K562 (cell line): ENCODE measurements around the gene ARHGAP26. TPM values are rescaled to one million over a fixed set of nuclear protein-coding genes. Genes with fewer than 3 reads are reported as not detected.

Experiments used
- ATAC-seq: fragments of 200-7000 bp; cut with Tn5 transposase; 3 replicates; pipeline ENCODE4 v1.9.1; 2020; ENCODE audit warnings: moderate library complexity
- BruUV-seq: library from RNA; stranded (reverse); fragments of 400-500 nt; replicated peaks from 2 replicates; lab custom pipeline; 2021; lab: Mats Ljungman, UMichigan
- CTCF ChIA-PET: fragments of 300-600 bp; formaldehyde crosslinking; extraction: SDS; loops from one replicate; lab custom pipeline; 2021; ENCODE audit warnings: low intra/inter-chr PET ratio; lab: Yijun Ruan, JAX
- POLR2A ChIA-PET: fragments of 300-600, 350-650 bp; sonication (Branson Sonifier 250); formaldehyde crosslinking; extraction: SDS; loops from one replicate; lab custom pipeline; 2021; ENCODE audit warnings: antibody characterized with exemption, inconsistent platforms; lab: Yijun Ruan, JAX
- DNase-seq, 4 experiments: peaks; one replicate each; pipeline versions ENCODE4 v3.0.0 to v3.0.0-alpha.2; 2011 to 2018; ENCODE audit warnings: low spot score in 3 of 4, mixed read lengths in 3 of 4; ENCODE audit errors: extremely low read depth in 1 of 4
- FAIRE-seq: peaks from 2 replicates; lab custom pipeline; 2011; peaks lifted over from hg19 to GRCh38; lab: Jason Lieb, UNC
- H2AFZ ChIP-seq: 2 replicates; pipeline ENCODE4 v1.6.0; 2011; ENCODE audit warnings: low read depth, low read length, control low read depth, inconsistent platforms
- H3K27ac ChIP-seq: fragments of 200-600 bp; 3 replicates; pipeline ENCODE4 v1.8.0; 2011; ENCODE audit warnings: low read depth, mild to moderate bottlenecking, control low read depth, inconsistent platforms, low read length, moderate library complexity, mixed read lengths; ENCODE audit errors: extremely low read depth
- H3K27me3 ChIP-seq, 2 experiments: fragments of 300-600 bp in 1 of 2; 2 replicates in 1 of 2; 3 replicates in 1 of 2; pipeline versions ENCODE4 v1.6.0 to v1.8.0; 2011; ENCODE audit warnings: inconsistent platforms in 2 of 2, low read length in 2 of 2, mild to moderate bottlenecking in 1 of 2, mixed read lengths in 1 of 2, moderate library complexity in 1 of 2; ENCODE audit not compliant: control insufficient read depth in 2 of 2, insufficient read depth in 2 of 2
- H3K36me3 ChIP-seq: fragments of 300-600 bp; 3 replicates; pipeline ENCODE4 v1.8.0; 2011; ENCODE audit warnings: mild to moderate bottlenecking, low read length, inconsistent platforms; ENCODE audit not compliant: control insufficient read depth, insufficient read depth
- H3K4me1 ChIP-seq, 2 experiments: fragments of 200-600 bp in 1 of 2; replicated peaks in 1 of 2; 2 replicates in 1 of 2; 3 replicates in 1 of 2; pipeline versions ENCODE4 v1.5.1 to v1.8.0; 2011; ENCODE audit warnings: inconsistent platforms in 2 of 2, low read length in 2 of 2, mild to moderate bottlenecking in 1 of 2, mixed read lengths in 1 of 2, moderate library complexity in 1 of 2; ENCODE audit not compliant: control insufficient read depth in 2 of 2, insufficient read depth in 2 of 2
- H3K4me2 ChIP-seq: 2 replicates; pipeline ENCODE4 v1.6.1; 2011; ENCODE audit warnings: low read length, control low read depth, inconsistent platforms, mixed read lengths; ENCODE audit not compliant: insufficient read depth
- H3K4me3 ChIP-seq: fragments of 200-600 bp; sonication (generic), shearing (Covaris generic); 2 replicates; pipeline ENCODE4 v1.5.1; 2016; ENCODE audit warnings: control low read depth, inconsistent platforms
- H3K79me2 ChIP-seq: fragments of 200-600 bp; 3 replicates; pipeline ENCODE4 v1.8.0; 2011; ENCODE audit warnings: low read length, inconsistent platforms; ENCODE audit not compliant: control insufficient read depth, insufficient read depth
- H3K9ac ChIP-seq, 2 experiments: 2 replicates each; pipeline versions ENCODE4 v1.6.0 to v1.6.1; 2011; ENCODE audit warnings: low read depth in 2 of 2, low read length in 2 of 2, control low read depth in 1 of 2, inconsistent platforms in 1 of 2, mild to moderate bottlenecking in 1 of 2, mixed read lengths in 1 of 2; ENCODE audit not compliant: insufficient read depth in 1 of 2
- H3K9me1 ChIP-seq: one replicate; pipeline ENCODE4 v1.6.0; 2011; ENCODE audit warnings: inconsistent platforms, mild to moderate bottlenecking, low read length, moderate library complexity; ENCODE audit not compliant: control insufficient read depth, insufficient read depth
- H3K9me3 ChIP-seq: replicated peaks from 2 replicates; pipeline ENCODE4 v1.5.1; 2011; ENCODE audit warnings: low read depth, low read length, inconsistent platforms; ENCODE audit not compliant: control insufficient read depth, insufficient read depth
- H4K20me1 ChIP-seq: replicated peaks from 2 replicates; pipeline ENCODE4 v1.6.1; 2011; ENCODE audit warnings: low read length, inconsistent platforms, mixed read lengths; ENCODE audit not compliant: control insufficient read depth, insufficient read depth
- GATA2 ChIP-seq: sonication (generic); formaldehyde crosslinking; IDR thresholded peaks from 2 replicates; pipeline ENCODE4 v1.4.0; 2020; ENCODE audit warnings: mild to moderate bottlenecking, missing genetic modification reagents
- HNRNPUL1 ChIP-seq: fragments of 200-400 bp; formaldehyde crosslinking; IDR thresholded peaks from 2 replicates; pipeline ENCODE4 v1.6.1; 2017; ENCODE audit warnings: low read length
- HSF4 ChIP-seq: fragments of 250-450 bp; sonication (Bioruptor Pico); IDR thresholded peaks from 2 replicates; pipeline ENCODE4 v2.1.2; 2022; ENCODE audit warnings: mild to moderate bottlenecking, moderate library complexity, borderline replicate concordance
- MAFG ChIP-seq: fragments of 450-650 bp; conservative IDR thresholded peaks from 2 replicates; pipeline ENCODE4 v1.6.1; 2016; ENCODE audit warnings: missing genetic modification characterization, missing compliant biosample characterization
- NFRKB ChIP-seq: fragments of 450-650 bp; IDR thresholded peaks from 2 replicates; pipeline ENCODE4 v1.6.1; 2016; ENCODE audit warnings: low read depth
- NUFIP1 ChIP-seq: fragments of 450-650 bp; IDR thresholded peaks from 2 replicates; pipeline ENCODE4 v1.6.1; 2018; ENCODE audit not compliant: partially characterized antibody
- PCBP2 ChIP-seq: fragments of 200-400 bp; formaldehyde crosslinking; IDR thresholded peaks from 2 replicates; pipeline ENCODE4 v1.6.1; 2018; ENCODE audit warnings: low read length, low read depth, mild to moderate bottlenecking, moderate library complexity; ENCODE audit not compliant: poor library complexity, severe bottlenecking
- PURB ChIP-seq: sonication (generic); formaldehyde crosslinking; IDR thresholded peaks from 2 replicates; pipeline ENCODE4 v1.9.0; 2021; ENCODE audit warnings: low read depth, mild to moderate bottlenecking, missing genetic modification reagents
- STAG1 ChIP-seq: sonication (generic); formaldehyde crosslinking; IDR thresholded peaks from 2 replicates; pipeline ENCODE4 v1.5.0; 2020; ENCODE audit warnings: missing genetic modification reagents, borderline replicate concordance
- TAF7 ChIP-seq: fragments of 450-650 bp; IDR thresholded peaks from 2 replicates; pipeline ENCODE4 v1.6.1; 2016; ENCODE audit warnings: missing genetic modification characterization, missing compliant biosample characterization
- TOE1 ChIP-seq, 2 experiments: fragments of 450-650 bp in 1 of 2; sonication (generic) in 1 of 2; formaldehyde crosslinking in 1 of 2; IDR thresholded peaks; 2 replicates each; pipeline versions ENCODE4 v1.7.1 to v1.8.0; 2016 to 2022; ENCODE audit warnings: borderline replicate concordance in 2 of 2, mild to moderate bottlenecking in 2 of 2, antibody characterized with exemption in 1 of 2, inconsistent platforms in 1 of 2, low read depth in 1 of 2, missing genetic modification reagents in 1 of 2, moderate library complexity in 1 of 2
- ZBED1 ChIP-seq: IDR thresholded peaks from 2 replicates; pipeline ENCODE4 v1.6.1; 2014
- ZNF766 ChIP-seq: fragments of 200-800 bp; sonication (Bioruptor generic); conservative IDR thresholded peaks from 2 replicates; pipeline ENCODE4 v1.6.1; 2016; ENCODE audit warnings: missing genetic modification characterization, missing compliant biosample characterization
- WGBS: fragments of 100-300 bp; shearing (Covaris generic); methylation state at CpG from one replicate; pipeline ENCODE4 v1.1.6; 2016; ENCODE audit warnings: low coverage, mixed read lengths; ENCODE audit not compliant: insufficient coverage; ENCODE audit errors: missing lambda C conversion rate; 5-methylcytosine and 5-hydroxymethylcytosine counted together
- in situ Hi-C: fragments of 300-500 bp; cut with MboI; formaldehyde crosslinking; loops from 4 replicates; pipeline ENCODE4 v1.15.0; 2018; ENCODE audit warnings: inconsistent platforms, mixed read lengths
- intact Hi-C: fragments of 100-400 bp; cut with micrococcal nuclease; formaldehyde crosslinking; loops from 2 replicates; pipeline ENCODE4 v1.14.2; 2022
- polyA plus RNA-seq, 8 experiments: library from polyadenylated mRNA; depleted of rRNA in 4 of 8; stranded (reverse) in 5 of 8; unstranded in 3 of 8; fragments of >200 nt; fragmentation: Nextera tagmentation in 2 of 8; fragmentation: Illumina TruSeq in 1 of 8; extraction: Ambion mirVana in 2 of 8; extraction: Trizol in 1 of 8; gene quantifications; 2 replicates each; pipeline versions ENCODE4 v1.2.1 to v1.2.3, GENCODE V29; 2011 to 2014; ENCODE audit warnings: inconsistent platforms in 1 of 8, missing spikeins in 1 of 8
- total RNA-seq, 7 experiments: library from RNA; depleted of rRNA in 6 of 7; stranded (reverse); fragments of >200 nt in 6 of 7; fragmentation: Illumina TruSeq in 2 of 7; extraction: Trizol in 2 of 7; gene quantifications; 2 replicates each; pipeline versions ENCODE4 v1.2.1 to v1.2.3, GENCODE V29; 2011 to 2021; ENCODE audit warnings: low replicate concordance in 1 of 7
- TF ChIP-seq, protein P1 (sequence below): fragments of 450-650 bp; IDR thresholded peaks from 2 replicates; pipeline ENCODE4 v1.7.0; 2016; ENCODE audit warnings: borderline replicate concordance
- TF ChIP-seq, protein P2 (sequence below): fragments of 250-450 bp; sonication (Bioruptor Pico); IDR thresholded peaks from 2 replicates; pipeline ENCODE4 v1.5.1; 2021; ENCODE audit warnings: mild to moderate bottlenecking
- TF ChIP-seq, protein P3 (sequence below): sonication (generic); formaldehyde crosslinking; IDR thresholded peaks from 2 replicates; pipeline ENCODE4 v1.8.0; 2022; ENCODE audit warnings: mild to moderate bottlenecking, missing genetic modification reagents

The ARHGAP26 gene
- total and polyA plus RNA-seq, 9 of the 15 experiments (the other 6 are each of a cell fraction or from before 2014, with no cell fraction given) = 0.13 to 1.1 (median 0.55) TPM

GRCh38 chr5:142902186-142902965 is 132.2 kb downstream of the ARHGAP26 start:
- BruUV-seq = no TSS peak
- in situ Hi-C loops (no loop called here), intact Hi-C loops (no loop called here)
- H3K79me2 ChIP-seq = no peaks in the 10 kb centered on the region
- no peaks in the 10 kb centered on the region for H3K9me1 ChIP-seq
- no peaks in the 10 kb centered on the region for H3K9me3 ChIP-seq
- no peak overlapping the region for H3K4me2 ChIP-seq
- DNase-seq (no peak), FAIRE-seq (no peak), ATAC-seq (no peak)
- H4K20me1 ChIP-seq = no peaks in the 10 kb centered on the region
- H2AFZ ChIP-seq = no peak overlapping the region
- H3K4me1 ChIP-seq = no peaks in the 10 kb centered on the region
- H3K27me3 ChIP-seq = peaks cover 0 to 4% of the 10 kb centered on the region in 2 experiments; a peak in 3 of 5 replicates
- no peak for TF ChIP-seq ZNF766 (CRISPR knock-in tag)
- no peak for TF ChIP-seq NFRKB
- TF ChIP-seq PURB (CRISPR knock-in tag) = no peak
- no peak for TF ChIP-seq HSF4
- no peak for TF ChIP-seq NUFIP1
- no peak for TF ChIP-seq TOE1 (IDR thresholded peaks at IDR 0.05; ENCODE audit: borderline replicate concordance)
- no peak for TF ChIP-seq TOE1 (CRISPR knock-in tag; IDR thresholded peaks at IDR 0.05; ENCODE audit: borderline replicate concordance, low read depth)
- TF ChIP-seq, protein P1, sequence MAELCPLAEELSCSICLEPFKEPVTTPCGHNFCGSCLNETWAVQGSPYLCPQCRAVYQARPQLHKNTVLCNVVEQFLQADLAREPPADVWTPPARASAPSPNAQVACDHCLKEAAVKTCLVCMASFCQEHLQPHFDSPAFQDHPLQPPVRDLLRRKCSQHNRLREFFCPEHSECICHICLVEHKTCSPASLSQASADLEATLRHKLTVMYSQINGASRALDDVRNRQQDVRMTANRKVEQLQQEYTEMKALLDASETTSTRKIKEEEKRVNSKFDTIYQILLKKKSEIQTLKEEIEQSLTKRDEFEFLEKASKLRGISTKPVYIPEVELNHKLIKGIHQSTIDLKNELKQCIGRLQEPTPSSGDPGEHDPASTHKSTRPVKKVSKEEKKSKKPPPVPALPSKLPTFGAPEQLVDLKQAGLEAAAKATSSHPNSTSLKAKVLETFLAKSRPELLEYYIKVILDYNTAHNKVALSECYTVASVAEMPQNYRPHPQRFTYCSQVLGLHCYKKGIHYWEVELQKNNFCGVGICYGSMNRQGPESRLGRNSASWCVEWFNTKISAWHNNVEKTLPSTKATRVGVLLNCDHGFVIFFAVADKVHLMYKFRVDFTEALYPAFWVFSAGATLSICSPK = no peak
- TF ChIP-seq HNRNPUL1 = no peak
- no peak for TF ChIP-seq ZBED1
- TF ChIP-seq TAF7 (tag) = no peak
- TF ChIP-seq PCBP2 = no peak
- no peak for TF ChIP-seq STAG1 (CRISPR knock-in tag)
- TF ChIP-seq, protein P2, sequence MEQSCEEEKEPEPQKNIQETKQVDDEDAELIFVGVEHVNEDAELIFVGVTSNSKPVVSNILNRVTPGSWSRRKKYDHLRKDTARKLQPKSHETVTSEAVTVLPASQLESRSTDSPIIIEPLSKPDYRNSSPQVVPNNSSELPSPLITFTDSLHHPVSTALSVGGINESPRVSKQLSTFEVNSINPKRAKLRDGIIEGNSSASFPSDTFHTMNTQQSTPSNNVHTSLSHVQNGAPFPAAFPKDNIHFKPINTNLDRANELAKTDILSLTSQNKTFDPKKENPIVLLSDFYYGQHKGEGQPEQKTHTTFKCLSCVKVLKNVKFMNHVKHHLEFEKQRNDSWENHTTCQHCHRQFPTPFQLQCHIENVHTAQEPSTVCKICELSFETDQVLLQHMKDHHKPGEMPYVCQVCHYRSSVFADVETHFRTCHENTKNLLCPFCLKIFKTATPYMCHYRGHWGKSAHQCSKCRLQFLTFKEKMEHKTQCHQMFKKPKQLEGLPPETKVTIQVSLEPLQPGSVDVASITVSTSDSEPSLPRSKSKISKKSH = no peak
- no peak for TF ChIP-seq MAFG
- TF ChIP-seq GATA2 = no peak
- TF ChIP-seq, protein P3, sequence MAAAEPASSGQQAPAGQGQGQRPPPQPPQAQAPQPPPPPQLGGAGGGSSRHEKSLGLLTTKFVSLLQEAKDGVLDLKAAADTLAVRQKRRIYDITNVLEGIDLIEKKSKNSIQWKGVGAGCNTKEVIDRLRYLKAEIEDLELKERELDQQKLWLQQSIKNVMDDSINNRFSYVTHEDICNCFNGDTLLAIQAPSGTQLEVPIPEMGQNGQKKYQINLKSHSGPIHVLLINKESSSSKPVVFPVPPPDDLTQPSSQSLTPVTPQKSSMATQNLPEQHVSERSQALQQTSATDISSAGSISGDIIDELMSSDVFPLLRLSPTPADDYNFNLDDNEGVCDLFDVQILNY = no peak
- CTCF ChIA-PET = no interaction called here
- no peaks in the 10 kb centered on the region for H3K36me3 ChIP-seq
- POLR2A ChIA-PET = no interaction called here
- H3K27ac ChIP-seq = no peak overlapping the region
- H3K9ac ChIP-seq = no peak overlapping the region
- 1% methylated on average over 9 of the region's 10 CpGs for WGBS
- H3K4me3 ChIP-seq = no peak overlapping the region
